Measurements from ENCODE around the gene STOML1.

Gene STOML1

DNA sequence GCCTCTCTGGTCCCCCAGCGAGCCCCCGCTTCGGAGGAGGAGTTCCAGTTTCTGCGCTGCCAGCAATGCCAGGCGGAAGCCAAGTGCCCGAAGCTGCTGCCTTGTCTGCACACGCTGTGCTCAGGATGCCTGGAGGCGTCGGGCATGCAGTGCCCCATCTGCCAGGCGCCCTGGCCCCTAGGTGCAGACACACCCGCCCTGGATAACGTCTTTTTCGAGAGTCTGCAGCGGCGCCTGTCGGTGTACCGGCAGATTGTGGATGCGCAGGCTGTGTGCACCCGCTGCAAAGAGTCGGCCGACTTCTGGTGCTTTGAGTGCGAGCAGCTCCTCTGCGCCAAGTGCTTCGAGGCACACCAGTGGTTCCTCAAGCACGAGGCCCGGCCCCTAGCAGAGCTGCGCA is 5.9 kb upstream of the STOML1 start:
- POLR2A ChIA-PET: interaction anchor here (1.2 kb wide), 1 partner anchor 9 kb away, joined by 4 read pairs; no protein-coding TSS in a partner anchor
- no peaks in the 10 kb centered on the region for H3K9me3 ChIP-seq (ENCODE audit: control extremely low read depth in 1 of 5, control insufficient read depth in 4 of 5, insufficient read depth in 2 of 5, low read depth in 1 of 5, low read length in 4 of 5)

GRCh38 chr15:73996939-73997338 is 4.8 kb upstream of the STOML1 start:
- H3K4me3 ChIP-seq (ENCODE audit: control insufficient read depth in 1 of 7, extremely low read depth in 1 of 7, insufficient read depth in 4 of 7, low read depth in 2 of 7, low read length in 6 of 7): peak overlapping the region in 6 of 7 experiments; percentile 66 to 99 (median 89)
- peak; percentile 46 to 76 (median 73) for DNase-seq
- WGBS (ENCODE audit: insufficient coverage): 7% methylated on average over 3 of the region's 5 CpGs
- H3K27ac ChIP-seq (ENCODE audit: insufficient read depth in 1 of 2, low read depth in 1 of 2, low read length in 2 of 2, poor library complexity in 1 of 2, severe bottlenecking in 2 of 2): peak overlapping the region in 1 of 2 experiments; percentile 95
- H3K36me3 ChIP-seq (ENCODE audit: control insufficient read depth in 4 of 4, insufficient read depth in 4 of 4, low read length in 3 of 4): peaks cover 5 to 35% (median 20%) of the 10 kb centered on the region in 4 experiments
- no peaks in the 10 kb centered on the region for H3K27me3 ChIP-seq (replicated peaks in 2 of 5; ENCODE audit: control insufficient read depth in 4 of 5, insufficient read depth in 5 of 5, low read length in 4 of 5)
- no peaks in the 10 kb centered on the region for H3K9me3 ChIP-seq (ENCODE audit: control extremely low read depth in 1 of 5, control insufficient read depth in 4 of 5, insufficient read depth in 2 of 5, low read depth in 1 of 5, low read length in 4 of 5)
- ChIA-PET CTCF (interaction anchor here (0.9 to 1.5 kb wide), 8 partner anchors 9 to 40 kb away, joined by 3 to 5 read pairs (median 4); no protein-coding TSS in a partner anchor), POLR2A (no interaction called here)
- peaks cover 26 to 70% (median 62%) of the 10 kb centered on the region in 4 experiments for H3K4me1 ChIP-seq (ENCODE audit: control extremely low read depth in 1 of 4, control insufficient read depth in 4 of 4, insufficient read depth in 4 of 4, low read length in 3 of 4)

More for the DNA sequence above, 5.9 kb upstream of the STOML1 start:
- peak overlapping the region in 4 of 7 experiments; percentile 86 to 99 (median 91) for H3K4me3 ChIP-seq (ENCODE audit: control insufficient read depth in 1 of 7, extremely low read depth in 1 of 7, insufficient read depth in 4 of 7, low read depth in 2 of 7, low read length in 6 of 7)
- no peak for DNase-seq
- peaks cover 5 to 45% (median 22%) of the 10 kb centered on the region in 4 experiments for H3K36me3 ChIP-seq (ENCODE audit: control insufficient read depth in 4 of 4, insufficient read depth in 4 of 4, low read length in 3 of 4)
- H3K27me3 ChIP-seq (replicated peaks in 2 of 5; ENCODE audit: control insufficient read depth in 4 of 5, insufficient read depth in 5 of 5, low read length in 4 of 5): no peaks in the 10 kb centered on the region
- 98% methylated on average over 27 of the region's 27 CpGs for WGBS (ENCODE audit: insufficient coverage)
- CTCF ChIA-PET: no interaction called here
- H3K4me1 ChIP-seq (ENCODE audit: control extremely low read depth in 1 of 4, control insufficient read depth in 4 of 4, insufficient read depth in 4 of 4, low read length in 3 of 4): peaks cover 26 to 63% (median 54%) of the 10 kb centered on the region in 4 experiments
- no peak overlapping the region for H3K27ac ChIP-seq (ENCODE audit: insufficient read depth in 1 of 2, low read depth in 1 of 2, low read length in 2 of 2, poor library complexity in 1 of 2, severe bottlenecking in 2 of 2)

GRCh38 chr15:73996267-73996666 is 4.2 kb upstream of the STOML1 start:
- CTCF ChIA-PET: interaction anchor here (0.9 to 2.8 kb wide), 9 partner anchors 8 to 39 kb away, joined by 3 to 12 read pairs (median 4); no protein-coding TSS in a partner anchor
- peak overlapping the region in 1 of 2 experiments; percentile 95 for H3K27ac ChIP-seq (ENCODE audit: insufficient read depth in 1 of 2, low read depth in 1 of 2, low read length in 2 of 2, poor library complexity in 1 of 2, severe bottlenecking in 2 of 2)
- POLR2A ChIA-PET: no interaction called here

DNA sequence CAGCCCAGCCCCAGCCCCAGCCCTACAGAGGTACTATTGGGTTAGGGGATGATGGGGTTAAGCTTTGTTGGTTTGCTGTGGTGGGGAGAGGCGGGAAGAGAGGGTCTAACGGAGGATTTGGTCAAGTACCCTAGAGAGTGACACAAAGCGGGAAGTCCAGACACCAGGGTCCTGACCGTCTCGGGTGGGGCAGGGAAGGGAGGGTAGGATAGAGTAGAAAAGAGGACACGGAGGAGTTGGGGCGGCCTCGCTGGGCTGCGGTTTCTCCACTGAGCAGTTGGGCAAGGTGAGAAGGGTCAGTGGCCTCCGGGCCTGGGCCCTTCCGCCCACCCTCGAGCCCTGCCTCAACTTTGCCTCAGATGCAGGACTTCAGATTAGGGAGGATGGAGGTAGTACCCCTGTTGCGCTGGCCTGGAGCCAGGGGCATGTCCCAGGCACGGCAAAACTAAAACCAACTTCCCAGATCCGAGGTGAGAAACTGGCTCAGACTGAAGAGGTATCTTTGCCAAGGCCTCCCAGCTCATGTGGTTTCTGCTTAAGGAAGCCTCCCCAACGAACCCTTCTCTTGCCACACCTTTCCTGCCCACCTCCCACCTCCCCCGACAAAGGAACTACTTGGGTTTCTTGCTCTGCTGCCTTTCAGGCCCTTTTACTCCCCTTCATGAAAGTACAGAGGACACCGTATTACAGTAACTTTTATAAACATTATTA is 3.0 kb upstream of the STOML1 start:
- H3K4me1 ChIP-seq (ENCODE audit: control extremely low read depth in 1 of 4, control insufficient read depth in 4 of 4, insufficient read depth in 4 of 4, low read length in 3 of 4): peaks cover 25 to 85% (median 72%) of the 10 kb centered on the region in 4 experiments
- POLR2A ChIA-PET: interaction anchor here (0.8 to 1.4 kb wide), 3 partner anchors 10 to 22 kb away, joined by 3 read pairs; no protein-coding TSS in a partner anchor
- DNase-seq: no peak

More at GRCh38 chr15:73996267-73996666, 4.2 kb upstream of the STOML1 start:
- no peak for DNase-seq
- 29% methylated on average over 1 of the region's 2 CpGs for WGBS (ENCODE audit: insufficient coverage)
- Histone ChIP-seq H3K9me3 (ENCODE audit: control extremely low read depth in 1 of 5, control insufficient read depth in 4 of 5, insufficient read depth in 2 of 5, low read depth in 1 of 5, low read length in 4 of 5) (no peaks in the 10 kb centered on the region), H3K4me1 (ENCODE audit: control extremely low read depth in 1 of 4, control insufficient read depth in 4 of 4, insufficient read depth in 4 of 4, low read length in 3 of 4) (peaks cover 28 to 76% (median 69%) of the 10 kb centered on the region in 4 experiments), H3K4me3 (ENCODE audit: control insufficient read depth in 1 of 7, extremely low read depth in 1 of 7, insufficient read depth in 4 of 7, low read depth in 2 of 7, low read length in 6 of 7) (peak overlapping the region in 6 of 7 experiments; percentile 86 to 99 (median 89)), H3K27me3 (replicated peaks in 2 of 5; ENCODE audit: control insufficient read depth in 4 of 5, insufficient read depth in 5 of 5, low read length in 4 of 5) (no peaks in the 10 kb centered on the region), H3K36me3 (ENCODE audit: control insufficient read depth in 4 of 4, insufficient read depth in 4 of 4, low read length in 3 of 4) (peaks cover 5 to 30% (median 16%) of the 10 kb centered on the region in 4 experiments)

DNA sequence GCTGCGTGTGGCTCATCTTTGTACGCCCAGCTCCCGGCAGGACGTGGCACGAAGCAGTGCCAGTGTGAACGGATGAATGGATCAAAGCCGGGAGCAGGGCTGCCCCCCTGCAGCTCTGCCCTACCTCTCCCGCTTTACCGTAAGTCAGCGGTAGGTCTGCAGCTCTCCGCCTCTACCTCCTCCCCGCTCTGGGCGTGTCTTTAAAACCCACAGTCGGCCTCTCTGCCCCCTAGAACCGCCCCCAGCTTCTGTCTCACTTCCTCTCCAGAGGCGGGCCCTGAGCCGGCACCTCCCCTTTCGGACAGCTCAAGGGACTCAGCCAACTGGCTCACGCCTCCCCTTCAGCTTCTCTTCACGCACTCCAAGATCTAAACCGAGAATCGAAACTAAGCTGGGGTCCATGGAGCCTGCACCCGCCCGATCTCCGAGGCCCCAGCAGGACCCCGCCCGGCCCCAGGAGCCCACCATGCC is 2.4 kb upstream of the STOML1 start, which contains the start of gene PML:
Gene PML, plus strand, starts transcription at position 304 of the 471 bp plus-strand sequence. Its CDS starts 97 bp downstream, at position 401.
- Histone ChIP-seq H3K9me3 (ENCODE audit: control extremely low read depth in 1 of 5, control insufficient read depth in 4 of 5, insufficient read depth in 2 of 5, low read depth in 1 of 5, low read length in 4 of 5) (no peaks in the 10 kb centered on the region), H3K27me3 (replicated peaks in 2 of 5; ENCODE audit: control insufficient read depth in 4 of 5, insufficient read depth in 5 of 5, low read length in 4 of 5) (no peaks in the 10 kb centered on the region), H3K4me3 (ENCODE audit: control insufficient read depth in 1 of 7, extremely low read depth in 1 of 7, insufficient read depth in 4 of 7, low read depth in 2 of 7, low read length in 6 of 7) (peak within 1 kb of the TSS; percentile 58 to 99 (median 88)), H3K4me1 (ENCODE audit: control extremely low read depth in 1 of 4, control insufficient read depth in 4 of 4, insufficient read depth in 4 of 4, low read length in 3 of 4) (peaks cover 25 to 81% (median 71%) of the 10 kb centered on the region in 4 experiments), H3K27ac (ENCODE audit: insufficient read depth in 1 of 2, low read depth in 1 of 2, low read length in 2 of 2, poor library complexity in 1 of 2, severe bottlenecking in 2 of 2) (peak within 1 kb of the TSS; percentile 74 to 95), H3K36me3 (ENCODE audit: control insufficient read depth in 4 of 4, insufficient read depth in 4 of 4, low read length in 3 of 4) (peaks cover 1 to 24% (median 12%) of the 10 kb centered on the region in 4 experiments)
- DNase-seq: peak; percentile 96 to 97 (median 97)
- POLR2A ChIA-PET: interaction anchor here (0.8 to 1.4 kb wide), 3 partner anchors 10 to 20 kb away, joined by 3 read pairs; no protein-coding TSS in a partner anchor
- WGBS (ENCODE audit: insufficient coverage): 0% methylated on average over 20 of the region's 27 CpGs
- CTCF ChIA-PET: interaction anchor here (0.7 to 11.1 kb wide), 14 partner anchors 9 to 54 kb away, joined by 3 to 96 read pairs (median 5); no protein-coding TSS in a partner anchor

More for the DNA sequence above, 3.0 kb upstream of the STOML1 start:
- Histone ChIP-seq H3K4me3 (ENCODE audit: control insufficient read depth in 1 of 7, extremely low read depth in 1 of 7, insufficient read depth in 4 of 7, low read depth in 2 of 7, low read length in 6 of 7) (peak overlapping the region; percentile 58 to 99 (median 88)), H3K27me3 (replicated peaks in 2 of 5; ENCODE audit: control insufficient read depth in 4 of 5, insufficient read depth in 5 of 5, low read length in 4 of 5) (no peaks in the 10 kb centered on the region), H3K27ac (ENCODE audit: insufficient read depth in 1 of 2, low read depth in 1 of 2, low read length in 2 of 2, poor library complexity in 1 of 2, severe bottlenecking in 2 of 2) (peak overlapping the region; percentile 74 to 95), H3K36me3 (ENCODE audit: control insufficient read depth in 4 of 4, insufficient read depth in 4 of 4, low read length in 3 of 4) (peaks cover 2 to 25% (median 13%) of the 10 kb centered on the region in 4 experiments), H3K9me3 (ENCODE audit: control extremely low read depth in 1 of 5, control insufficient read depth in 4 of 5, insufficient read depth in 2 of 5, low read depth in 1 of 5, low read length in 4 of 5) (no peaks in the 10 kb centered on the region)
- CTCF ChIA-PET: interaction anchor here (0.7 to 11.1 kb wide), 11 partner anchors 10 to 41 kb away, joined by 3 to 96 read pairs (median 6); no protein-coding TSS in a partner anchor
- 0% methylated on average over 14 of the region's 18 CpGs for WGBS (ENCODE audit: insufficient coverage)

GRCh38 chr15:73993211-73993994 is 1.3 kb upstream of the STOML1 start:
- WGBS (ENCODE audit: insufficient coverage): 96% methylated on average over 7 of the region's 10 CpGs
- Histone ChIP-seq H3K36me3 (ENCODE audit: control insufficient read depth in 4 of 4, insufficient read depth in 4 of 4, low read length in 3 of 4) (peaks cover 2 to 13% (median 5%) of the 10 kb centered on the region in 4 experiments), H3K9me3 (ENCODE audit: control extremely low read depth in 1 of 5, control insufficient read depth in 4 of 5, insufficient read depth in 2 of 5, low read depth in 1 of 5, low read length in 4 of 5) (no peaks in the 10 kb centered on the region), H3K27me3 (replicated peaks in 2 of 5; ENCODE audit: control insufficient read depth in 4 of 5, insufficient read depth in 5 of 5, low read length in 4 of 5) (no peaks in the 10 kb centered on the region), H3K27ac (ENCODE audit: insufficient read depth in 1 of 2, low read depth in 1 of 2, low read length in 2 of 2, poor library complexity in 1 of 2, severe bottlenecking in 2 of 2) (peak overlapping the region in 1 of 2 experiments; percentile 95), H3K4me3 (ENCODE audit: control insufficient read depth in 1 of 7, extremely low read depth in 1 of 7, insufficient read depth in 4 of 7, low read depth in 2 of 7, low read length in 6 of 7) (peak overlapping the region in 5 of 7 experiments; percentile 86 to 99 (median 90)), H3K4me1 (ENCODE audit: control extremely low read depth in 1 of 4, control insufficient read depth in 4 of 4, insufficient read depth in 4 of 4, low read length in 3 of 4) (peaks cover 25 to 76% (median 69%) of the 10 kb centered on the region in 4 experiments)
- ChIA-PET POLR2A (interaction anchor here (0.8 to 1.4 kb wide), 2 partner anchors 13 to 19 kb away, joined by 3 read pairs; no protein-coding TSS in a partner anchor), CTCF (interaction anchor here (0.9 to 11.1 kb wide), 12 partner anchors 8 to 55 kb away, joined by 3 to 96 read pairs (median 5); no protein-coding TSS in a partner anchor)
- DNase-seq: no peak

All from common myeloid progenitor, CD34-positive (primary cell).